SK-N-DZ (cell line): Measurements from ENCODE around the gene RNF157.

ENCODE experiments used
- DNase-seq: peaks from one replicate; pipeline ENCODE4 v3.0.0-alpha.2; 2015; ENCODE audit warnings: low spot score

RNF157 gene

GRCh38 chr17:76140661-76141211 is 99.6 kb downstream of the RNF157 start:
- no peak for DNase-seq

GRCh38 chr17:76139801-76140660 is 100.3 kb downstream of the RNF157 start:
- peak; percentile 49 for DNase-seq

- DNase-seq: no peak
Observed at GRCh38 chr17:76138896-76139752, 101.2 kb downstream of the RNF157 start.

GRCh38 chr17:76138234-76138895 is 101.9 kb downstream of the RNF157 start:
- no peak for DNase-seq

GRCh38 chr17:76137351-76138233 is 102.7 kb downstream of the RNF157 start:
- DNase-seq: peak; percentile 57

GRCh38 chr17:76137001-76137350 is 103.3 kb downstream of the RNF157 start:
- no peak for DNase-seq

- DNase-seq: no peak
Observed at GRCh38 chr17:76136276-76137000, 103.9 kb downstream of the RNF157 start.

GRCh38 chr17:76135810-76136188 is 104.5 kb downstream of the RNF157 start:
- DNase-seq: no peak

- no peak for DNase-seq
Observed at GRCh38 chr17:76134911-76135809, 105.1 kb downstream of the RNF157 start.

- no peak for DNase-seq
Observed at GRCh38 chr17:76132574-76133338, 107.5 kb downstream of the RNF157 start.

- DNase-seq: no peak
Observed at GRCh38 chr17:76131692-76132573, 108.4 kb downstream of the RNF157 start.

- no peak for DNase-seq
Observed at GRCh38 chr17:76131051-76131691, 109.1 kb downstream of the RNF157 start.

GRCh38 chr17:76130473-76130872 is 109.8 kb downstream of the RNF157 start:
- no peak for DNase-seq

- DNase-seq: no peak
Observed at GRCh38 chr17:76125922-76126321, 114.4 kb downstream of the RNF157 start.

GRCh38 chr17:76125391-76125675 is 115.0 kb downstream of the RNF157 start:
- DNase-seq: no peak

GRCh38 chr17:76124582-76125390 is 115.5 kb downstream of the RNF157 start:
- peak; percentile 54 for DNase-seq
